ENCODE results near the gene OASL.

The OASL gene

DNA sequence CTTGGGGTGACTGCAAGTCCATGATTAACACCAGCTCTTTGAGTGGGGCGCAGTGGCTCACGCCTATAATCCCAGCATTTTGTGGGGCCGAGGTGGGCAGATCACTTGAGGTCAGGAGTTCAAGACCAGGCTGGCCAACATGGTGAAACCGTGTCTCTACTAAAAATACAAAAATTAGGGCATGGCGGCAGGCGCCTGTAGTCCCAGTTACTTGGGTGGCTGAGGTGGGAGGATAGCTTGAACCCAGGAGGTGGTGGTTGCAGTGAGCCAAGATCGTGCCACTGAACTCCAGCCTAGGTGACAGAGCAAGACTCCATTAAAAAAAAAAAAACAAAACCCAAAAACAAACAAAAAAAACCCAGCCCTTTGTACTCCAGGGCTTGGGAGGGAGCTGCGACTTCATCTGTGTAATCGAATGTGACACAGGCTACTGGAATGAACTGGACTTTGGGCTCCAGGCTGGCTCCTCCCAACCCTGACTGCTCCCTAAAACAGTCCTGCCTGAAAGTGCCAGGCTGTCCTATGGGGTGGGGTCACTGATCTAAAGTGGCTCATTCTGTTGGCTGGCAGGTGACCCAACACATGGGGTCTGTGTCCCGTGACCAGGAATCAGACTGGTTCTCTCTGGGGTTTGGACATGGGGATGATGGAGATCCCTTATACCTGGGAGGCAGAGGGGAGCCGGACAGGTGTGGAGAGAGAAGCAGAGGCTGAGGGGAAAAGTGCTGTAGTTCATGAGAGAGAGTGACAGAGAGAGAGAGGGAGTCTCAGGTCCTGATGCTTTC, 13.4 kb downstream of the OASL start:
- no peak overlapping the region for H3K27ac ChIP-seq (ENCODE audit: low read length)
- no peak overlapping the region for H3K4me3 ChIP-seq (ENCODE audit: low read length)
- no peaks in the 10 kb centered on the region for H3K36me3 ChIP-seq (ENCODE audit: insufficient read depth, low read depth, low read length)

DNA sequence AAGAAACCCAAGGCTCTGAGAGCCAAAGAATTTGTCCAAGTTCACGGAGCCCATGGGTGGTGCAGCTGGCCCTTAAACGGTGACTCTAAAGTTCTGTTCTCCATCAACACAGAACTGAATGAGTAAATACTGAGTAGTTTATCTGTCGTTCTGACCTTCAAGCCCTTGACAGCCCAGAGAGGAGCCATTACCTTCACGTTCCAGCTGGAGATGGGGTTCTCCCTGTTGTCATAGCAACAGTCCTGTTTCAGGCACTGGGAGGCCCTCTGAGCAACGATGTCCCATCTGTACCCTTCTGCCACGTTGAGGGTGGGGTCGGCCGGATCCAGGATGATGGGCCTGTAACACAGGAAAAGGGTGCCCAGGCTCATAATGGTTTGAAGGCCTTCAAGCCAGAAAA, 15.2 kb downstream of the OASL start:
- no peaks in the 10 kb centered on the region for H3K36me3 ChIP-seq (ENCODE audit: insufficient read depth, low read depth, low read length)
- no peaks in the 10 kb centered on the region for H3K27me3 ChIP-seq (ENCODE audit: insufficient read depth, low read length)
- no peaks in the 10 kb centered on the region for H3K4me1 ChIP-seq (ENCODE audit: insufficient read depth, low read length)
- no peaks in the 10 kb centered on the region for H3K9me3 ChIP-seq (ENCODE audit: insufficient read depth, low read depth, low read length)
- no peak overlapping the region for H3K27ac ChIP-seq (ENCODE audit: low read length)
- no peak overlapping the region for H3K4me3 ChIP-seq (ENCODE audit: low read length)
- no peak overlapping the region for H3K9ac ChIP-seq (ENCODE audit: low read depth, low read length)

More for the DNA sequence above, 13.4 kb downstream of the OASL start:
- Histone ChIP-seq H3K27me3 (ENCODE audit: insufficient read depth, low read length) (no peaks in the 10 kb centered on the region), H3K9ac (ENCODE audit: low read depth, low read length) (no peak overlapping the region), H3K9me3 (ENCODE audit: insufficient read depth, low read depth, low read length) (no peaks in the 10 kb centered on the region), H3K4me1 (ENCODE audit: insufficient read depth, low read length) (no peaks in the 10 kb centered on the region)

DNA sequence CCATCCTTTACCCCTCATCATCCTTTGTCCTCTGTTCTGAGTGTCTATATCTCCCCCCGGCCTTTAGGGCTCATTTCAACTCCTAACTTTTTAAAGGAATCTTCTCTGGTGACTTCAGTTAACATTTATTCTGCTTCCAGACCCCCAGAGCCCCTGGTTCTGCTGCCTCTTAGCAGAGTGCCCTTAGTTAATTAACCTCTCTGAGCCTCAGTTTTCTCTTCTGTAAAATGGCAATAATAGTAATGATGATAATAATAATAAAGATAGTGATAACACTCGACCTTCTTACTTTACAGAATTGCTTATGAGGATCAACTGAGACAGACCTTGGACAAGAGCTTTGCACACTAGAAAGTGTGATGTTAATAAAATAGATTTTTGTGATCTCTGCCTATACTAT, 16.3 kb downstream of the OASL start:
- Histone ChIP-seq H3K36me3 (ENCODE audit: insufficient read depth, low read depth, low read length) (no peaks in the 10 kb centered on the region), H3K9ac (ENCODE audit: low read depth, low read length) (no peak overlapping the region), H3K27me3 (ENCODE audit: insufficient read depth, low read length) (no peaks in the 10 kb centered on the region), H3K4me3 (ENCODE audit: low read length) (no peak overlapping the region), H3K4me1 (ENCODE audit: insufficient read depth, low read length) (no peaks in the 10 kb centered on the region), H3K9me3 (ENCODE audit: insufficient read depth, low read depth, low read length) (no peaks in the 10 kb centered on the region), H3K27ac (ENCODE audit: low read length) (no peak overlapping the region)

DNA sequence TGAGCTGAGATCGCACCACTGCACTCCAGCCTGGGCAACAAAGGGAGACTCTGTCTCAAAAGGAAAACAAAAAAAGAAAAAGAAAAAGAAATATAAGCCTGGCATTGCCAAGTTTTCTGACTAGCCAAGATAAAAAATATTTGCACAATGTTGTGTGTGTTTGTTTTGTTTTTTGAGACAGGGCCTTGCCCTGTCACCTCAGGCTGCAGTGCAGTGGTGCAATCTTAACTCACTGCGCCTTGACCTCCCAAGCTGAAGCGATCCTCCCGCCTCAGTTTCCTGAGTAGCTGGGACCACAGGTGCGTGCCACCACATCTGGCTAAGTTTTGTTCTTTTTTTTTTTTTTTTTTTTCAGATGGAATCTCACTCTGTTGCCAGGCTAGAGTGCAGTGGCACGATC, 17.3 kb downstream of the OASL start:
- H3K27me3 ChIP-seq (ENCODE audit: insufficient read depth, low read length), result no peaks in the 10 kb centered on the region
- H3K9me3 ChIP-seq (ENCODE audit: insufficient read depth, low read depth, low read length), result no peaks in the 10 kb centered on the region
- no peak overlapping the region for H3K27ac ChIP-seq (ENCODE audit: low read length)
- H3K4me3 ChIP-seq (ENCODE audit: low read length), result no peak overlapping the region
- no peaks in the 10 kb centered on the region for H3K4me1 ChIP-seq (ENCODE audit: insufficient read depth, low read length)
- no peaks in the 10 kb centered on the region for H3K36me3 ChIP-seq (ENCODE audit: insufficient read depth, low read depth, low read length)
- no peak overlapping the region for H3K9ac ChIP-seq (ENCODE audit: low read depth, low read length)

DNA sequence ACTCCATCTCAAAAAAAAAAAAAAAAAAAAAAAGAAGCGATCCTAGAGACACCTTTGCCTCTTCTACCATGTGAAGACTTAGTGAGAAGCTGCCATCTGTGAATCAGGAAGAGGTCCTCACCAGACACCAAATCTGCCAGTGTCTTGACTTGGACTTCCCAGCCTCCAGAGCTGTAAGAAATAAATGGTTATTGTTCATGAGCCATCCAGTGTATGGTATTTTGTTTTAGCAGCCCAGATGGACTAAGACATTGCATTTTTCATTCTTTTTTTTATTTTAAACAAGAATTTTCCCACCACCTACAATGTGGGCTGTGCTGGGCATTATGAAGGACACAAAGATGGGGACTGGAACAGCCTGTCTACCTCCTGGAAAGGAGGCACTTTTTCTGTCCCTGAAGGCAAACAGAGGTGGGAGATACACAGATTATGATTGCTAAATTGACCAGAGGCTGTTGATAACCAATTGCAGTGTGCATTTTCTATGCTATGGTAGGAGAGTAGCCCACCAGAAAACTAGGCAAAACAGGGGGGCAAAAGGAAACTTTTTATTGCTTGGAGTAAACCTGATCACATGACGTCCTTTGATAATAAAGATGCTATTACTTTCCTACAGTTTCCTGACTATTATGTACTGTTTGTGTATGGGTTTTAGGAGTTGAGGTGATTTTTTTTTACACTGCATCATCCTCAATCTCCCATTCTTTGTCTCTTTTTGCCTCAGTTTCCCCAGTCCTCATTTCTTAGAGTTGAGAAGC, 20.0 kb downstream of the OASL start:
- Histone ChIP-seq H3K9ac (ENCODE audit: low read depth, low read length) (no peak overlapping the region), H3K4me3 (ENCODE audit: low read length) (no peak overlapping the region), H3K36me3 (ENCODE audit: insufficient read depth, low read depth, low read length) (no peaks in the 10 kb centered on the region), H3K27me3 (ENCODE audit: insufficient read depth, low read length) (no peaks in the 10 kb centered on the region), H3K27ac (ENCODE audit: low read length) (no peak overlapping the region), H3K4me1 (ENCODE audit: insufficient read depth, low read length) (no peaks in the 10 kb centered on the region), H3K9me3 (ENCODE audit: insufficient read depth, low read depth, low read length) (no peaks in the 10 kb centered on the region)

DNA sequence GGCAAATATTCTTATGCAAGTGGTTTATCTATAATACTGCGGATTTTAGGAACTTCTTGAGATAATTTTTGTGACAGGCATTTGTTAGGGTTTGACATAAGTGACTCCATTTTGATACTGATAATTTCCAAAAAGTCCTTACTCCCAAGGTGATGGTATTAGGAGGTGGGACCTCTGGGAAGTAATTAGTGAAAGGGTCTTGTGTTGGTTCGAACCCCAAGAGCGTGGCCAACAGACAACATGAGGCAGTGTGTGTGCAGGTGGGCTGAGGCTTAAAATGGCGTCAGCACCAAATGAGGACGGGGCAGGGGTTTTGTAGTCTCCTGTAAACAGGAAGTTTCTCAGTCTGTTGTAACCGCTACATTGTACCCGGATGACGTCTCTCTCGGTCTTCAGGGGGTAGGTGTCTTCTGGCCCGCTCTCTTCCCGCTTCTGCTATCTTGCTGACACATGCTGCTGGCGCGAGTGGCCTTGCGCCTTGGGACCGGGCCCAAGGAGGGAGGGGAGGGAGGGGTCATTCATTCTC, 21.0 kb downstream of the OASL start:
- no peaks in the 10 kb centered on the region for H3K4me1 ChIP-seq (ENCODE audit: insufficient read depth, low read length)

DNA sequence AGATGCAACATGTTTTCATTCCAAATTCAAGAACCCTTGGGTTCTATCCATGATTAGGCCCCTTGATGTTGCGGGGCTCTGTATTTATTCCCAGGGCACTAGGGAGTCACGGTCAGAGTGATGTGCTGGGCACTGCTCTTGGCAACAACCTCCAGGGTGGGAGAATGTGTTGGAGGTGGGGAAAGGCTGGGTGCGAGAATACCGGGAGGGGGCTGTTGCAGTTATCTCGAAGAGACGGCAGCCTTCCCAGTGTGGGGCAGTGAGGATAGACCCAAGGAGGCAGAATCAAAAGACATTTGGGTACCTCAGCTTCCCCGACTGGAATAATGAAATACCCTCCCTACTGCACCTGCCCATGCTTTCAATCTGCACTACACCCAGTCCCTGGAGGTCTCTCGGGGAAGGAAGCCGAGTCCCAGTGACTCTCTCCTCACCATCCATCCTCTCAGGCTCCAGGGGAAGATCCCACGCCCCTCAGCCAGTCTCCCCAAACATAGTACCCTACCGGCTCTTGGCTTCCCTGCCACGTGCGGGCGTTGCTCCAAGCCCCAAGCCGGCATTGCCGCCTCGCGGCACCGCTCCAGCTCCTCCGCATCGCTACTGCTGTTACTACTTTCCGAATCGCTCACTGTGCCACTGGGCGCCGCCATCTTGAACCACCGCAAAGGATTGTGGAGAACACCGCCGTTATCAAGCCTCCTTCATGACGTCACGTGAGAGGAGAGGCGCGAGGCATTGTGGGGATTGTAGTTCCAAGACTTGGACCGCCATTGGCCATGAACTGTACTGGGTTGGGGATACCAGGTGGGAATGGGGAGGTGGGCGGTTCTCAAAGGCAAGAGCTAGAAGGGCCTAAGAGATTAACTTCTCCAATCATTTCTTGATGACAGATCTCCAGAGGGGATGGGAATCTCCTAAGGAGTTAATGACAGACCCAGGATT, 22.9 kb downstream of the OASL start, which contains the start of gene C12orf43:
TSS of gene C12orf43 (minus strand) at position 663 of the 942 bp plus-strand sequence. CDS start at position 650, 13 bp downstream.
- Histone ChIP-seq H3K27me3 (ENCODE audit: insufficient read depth, low read length) (no peaks in the 10 kb centered on the region), H3K27ac (ENCODE audit: low read length) (no peak within 1 kb of the TSS)

More for the DNA sequence above, 21.0 kb downstream of the OASL start:
- H3K4me3 ChIP-seq (ENCODE audit: low read length), result no peak overlapping the region
- no peaks in the 10 kb centered on the region for H3K27me3 ChIP-seq (ENCODE audit: insufficient read depth, low read length)
- peaks cover 6% of the 10 kb centered on the region; the same call in 1 of the 2 replicates for H3K36me3 ChIP-seq (ENCODE audit: insufficient read depth, low read depth, low read length)
- H3K9ac ChIP-seq (ENCODE audit: low read depth, low read length), result no peak overlapping the region
- no peaks in the 10 kb centered on the region for H3K9me3 ChIP-seq (ENCODE audit: insufficient read depth, low read depth, low read length)
- no peak overlapping the region for H3K27ac ChIP-seq (ENCODE audit: low read length)

DNA sequence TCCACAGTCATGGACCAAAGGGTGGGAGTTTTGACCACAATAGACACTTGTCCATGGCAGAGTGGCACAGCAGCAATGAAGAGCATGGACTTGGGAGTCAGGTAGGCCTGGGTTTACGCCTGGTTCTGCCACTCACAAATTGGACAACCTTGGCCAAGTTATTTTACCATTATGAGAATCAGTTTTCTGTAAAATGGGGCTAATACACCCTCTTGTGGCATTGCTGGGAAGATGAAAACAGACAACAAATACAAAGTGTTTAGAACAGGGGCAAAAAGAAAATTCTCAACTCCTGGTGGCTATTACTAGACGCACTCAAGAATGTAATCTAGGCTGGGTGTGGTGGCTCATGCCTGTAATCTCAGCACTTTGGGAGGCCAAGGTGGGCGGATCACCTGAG, 25.3 kb downstream of the OASL start:
- Histone ChIP-seq H3K9me3 (ENCODE audit: insufficient read depth, low read depth, low read length) (no peaks in the 10 kb centered on the region), H3K27ac (ENCODE audit: low read length) (no peak overlapping the region), H3K27me3 (ENCODE audit: insufficient read depth, low read length) (no peaks in the 10 kb centered on the region)

More for the DNA sequence above, 22.9 kb downstream of the OASL start, which contains the start of gene C12orf43:
- no peaks in the 10 kb centered on the region for H3K4me1 ChIP-seq (ENCODE audit: insufficient read depth, low read length)
- no peaks in the 10 kb centered on the region for H3K9me3 ChIP-seq (ENCODE audit: insufficient read depth, low read depth, low read length)
- peak within 1 kb of the TSS; percentile 97 for H3K4me3 ChIP-seq (ENCODE audit: low read length)
- H3K9ac ChIP-seq (ENCODE audit: low read depth, low read length), result peak within 1 kb of the TSS; percentile 97
- H3K36me3 ChIP-seq (ENCODE audit: insufficient read depth, low read depth, low read length), result peaks cover 20% of the 10 kb centered on the region; the same call in 1 of the 2 replicates

DNA sequence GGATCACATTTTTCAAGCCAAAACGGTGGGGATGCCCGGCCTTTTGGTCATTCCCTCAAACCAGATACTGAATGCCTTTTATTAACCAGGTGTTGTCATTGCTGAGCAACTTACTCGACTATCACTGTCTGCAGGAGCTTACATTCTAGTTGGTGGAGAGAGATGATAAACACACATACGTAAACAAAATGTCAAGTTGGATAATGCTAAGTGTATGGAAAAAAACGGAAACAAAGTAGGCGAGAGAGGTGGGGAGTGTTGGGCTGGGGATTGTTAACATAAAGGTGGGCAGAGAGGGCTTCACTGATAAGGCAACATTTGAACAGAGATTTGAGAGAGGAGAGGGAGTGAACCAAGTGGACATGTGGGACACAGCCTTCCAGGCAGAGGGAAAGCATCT, 27.2 kb downstream of the OASL start:
- H3K9me3 ChIP-seq (ENCODE audit: insufficient read depth, low read depth, low read length), result no peaks in the 10 kb centered on the region
- no peak overlapping the region for H3K27ac ChIP-seq (ENCODE audit: low read length)
- peaks cover 60% of the 10 kb centered on the region for H3K36me3 ChIP-seq (ENCODE audit: insufficient read depth, low read depth, low read length)
- no peak overlapping the region for H3K4me3 ChIP-seq (ENCODE audit: low read length)
- no peaks in the 10 kb centered on the region for H3K4me1 ChIP-seq (ENCODE audit: insufficient read depth, low read length)
- no peaks in the 10 kb centered on the region for H3K27me3 ChIP-seq (ENCODE audit: insufficient read depth, low read length)
- no peak overlapping the region for H3K9ac ChIP-seq (ENCODE audit: low read depth, low read length)

More for the DNA sequence above, 25.3 kb downstream of the OASL start:
- H3K4me1 ChIP-seq (ENCODE audit: insufficient read depth, low read length), result no peaks in the 10 kb centered on the region
- no peak overlapping the region for H3K9ac ChIP-seq (ENCODE audit: low read depth, low read length)
- no peak overlapping the region for H3K4me3 ChIP-seq (ENCODE audit: low read length)
- H3K36me3 ChIP-seq (ENCODE audit: insufficient read depth, low read depth, low read length), result peaks cover 43% of the 10 kb centered on the region

DNA sequence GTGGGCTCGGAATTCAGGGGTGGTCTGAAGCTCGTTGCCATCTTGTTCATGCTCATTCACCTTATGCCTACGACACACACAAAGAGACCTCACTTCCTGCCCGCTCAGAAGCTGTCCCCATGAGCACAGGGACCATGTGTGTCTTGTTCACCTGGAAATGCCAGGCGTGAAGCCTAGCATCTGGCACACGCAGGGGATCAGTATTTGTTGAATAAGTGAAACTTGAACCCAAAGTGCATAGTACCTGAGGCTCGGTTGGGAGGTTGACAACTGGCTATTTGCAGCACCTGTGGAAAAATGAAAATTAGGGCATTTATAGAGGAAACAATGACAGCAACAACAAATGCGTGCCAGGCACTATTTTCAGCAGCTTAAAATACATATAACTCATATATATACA, 28.2 kb downstream of the OASL start:
- Histone ChIP-seq H3K4me1 (ENCODE audit: insufficient read depth, low read length) (no peaks in the 10 kb centered on the region), H3K9me3 (ENCODE audit: insufficient read depth, low read depth, low read length) (no peaks in the 10 kb centered on the region), H3K36me3 (ENCODE audit: insufficient read depth, low read depth, low read length) (peaks cover 64% of the 10 kb centered on the region), H3K27ac (ENCODE audit: low read length) (no peak overlapping the region), H3K27me3 (ENCODE audit: insufficient read depth, low read length) (no peaks in the 10 kb centered on the region), H3K4me3 (ENCODE audit: low read length) (no peak overlapping the region), H3K9ac (ENCODE audit: low read depth, low read length) (no peak overlapping the region)

DNA sequence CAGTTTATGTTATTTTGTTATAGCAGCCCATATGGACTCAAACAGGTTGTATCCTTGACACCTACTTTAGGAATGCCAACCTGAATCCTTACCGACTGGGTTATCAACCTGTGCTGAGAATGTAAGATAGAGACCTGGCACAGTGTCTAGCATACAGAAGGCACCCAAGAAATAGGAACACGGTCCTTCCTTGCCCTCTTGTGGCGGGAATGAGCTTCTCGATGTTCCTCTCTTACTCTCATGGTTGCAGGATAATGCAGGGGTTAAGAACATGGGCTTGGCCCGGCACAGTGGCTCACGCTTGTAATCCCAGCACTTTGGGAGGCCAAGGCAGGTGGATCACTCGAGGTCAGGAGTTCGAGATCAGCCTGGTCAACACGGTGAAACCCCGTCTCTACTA, 29.3 kb downstream of the OASL start:
- no peak overlapping the region for H3K27ac ChIP-seq (ENCODE audit: low read length)
- no peaks in the 10 kb centered on the region for H3K9me3 ChIP-seq (ENCODE audit: insufficient read depth, low read depth, low read length)
- H3K4me1 ChIP-seq (ENCODE audit: insufficient read depth, low read length), result no peaks in the 10 kb centered on the region
- no peaks in the 10 kb centered on the region for H3K27me3 ChIP-seq (ENCODE audit: insufficient read depth, low read length)
- H3K36me3 ChIP-seq (ENCODE audit: insufficient read depth, low read depth, low read length), result peaks cover 71% of the 10 kb centered on the region
- no peak overlapping the region for H3K4me3 ChIP-seq (ENCODE audit: low read length)
- no peak overlapping the region for H3K9ac ChIP-seq (ENCODE audit: low read depth, low read length)
